Astrocyte of the cerebellum (primary cell): ENCODE data around the gene CCT8.

Experiments
- DNase-seq: peaks from one replicate; pipeline ENCODE4 v3.0.0-alpha.2; 2011; ENCODE audit warnings: low read depth
- H3K4me3 ChIP-seq: 2 replicates; pipeline ENCODE4 v1.5.1; 2011; ENCODE audit warnings: mild to moderate bottlenecking, low read depth, low read length, moderate library complexity
- CTCF ChIP-seq: IDR thresholded peaks from 2 replicates; pipeline ENCODE4 v1.5.1; 2012; ENCODE audit warnings: low read length, low read depth, moderate library complexity, mild to moderate bottlenecking; ENCODE audit errors: missing control alignments
- in situ Hi-C: cut with HindIII; loops from 2 replicates; pipeline ENCODE4 v1.10.0; 2017; ENCODE audit warnings: low sequenced_read_pairs

The CCT8 gene

GRCh38 chr21:29064850-29065481 is 8.5 kb downstream of the CCT8 start:
- in situ Hi-C loops = no loop called here
- no peak for TF ChIP-seq CTCF
- DNase-seq = no peak
- no peak overlapping the region for H3K4me3 ChIP-seq

DNA sequence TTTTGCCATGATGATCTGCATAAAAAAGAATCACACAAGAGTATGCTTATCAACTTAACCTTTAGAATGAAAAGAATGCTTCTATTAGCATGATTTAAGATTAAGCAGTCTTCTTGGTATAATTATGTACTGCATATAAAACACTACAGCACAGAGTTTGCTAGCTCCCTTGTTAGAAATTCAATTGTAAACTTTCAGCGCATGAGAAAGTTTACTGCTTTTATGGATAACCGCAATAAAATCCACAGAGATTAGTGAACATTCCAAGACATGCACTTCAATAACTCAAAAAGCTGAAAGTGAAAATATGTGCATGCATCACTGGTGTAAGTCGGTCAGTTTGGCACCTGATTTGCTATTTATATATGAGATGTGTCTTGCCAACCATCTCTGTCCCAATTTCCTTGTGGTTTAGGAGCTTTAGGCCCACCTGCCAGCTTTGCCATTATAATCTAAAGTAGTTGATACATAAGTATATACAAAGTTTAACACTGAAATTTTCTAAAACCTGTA is 16.9 kb downstream of the CCT8 start:
- DNase-seq = no peak
- no peak for TF ChIP-seq CTCF
- H3K4me3 ChIP-seq = no peak overlapping the region
- in situ Hi-C loops = no loop called here

DNA sequence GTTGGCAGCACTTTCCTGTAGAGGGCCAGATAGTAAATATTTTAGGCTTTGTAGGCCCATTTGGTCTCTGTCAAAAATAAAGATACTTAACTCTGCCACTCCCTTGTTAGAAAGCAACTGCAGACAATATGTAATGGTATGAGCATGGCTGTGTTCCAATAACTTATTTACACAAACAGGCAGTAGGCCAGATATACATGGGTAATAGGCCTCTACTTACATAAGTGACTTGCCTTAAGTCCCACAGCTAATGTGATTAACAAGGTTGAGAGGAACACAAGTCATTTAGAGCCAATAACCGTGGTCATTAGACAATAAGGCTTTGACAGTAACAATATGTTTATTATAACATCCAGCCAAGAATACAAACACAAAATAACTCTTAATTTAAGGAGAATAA is 17.4 kb downstream of the CCT8 start:
- no peak for DNase-seq
- in situ Hi-C loops = no loop called here
- TF ChIP-seq CTCF = no peak
- H3K4me3 ChIP-seq = no peak overlapping the region

- H3K4me3 ChIP-seq = no peak overlapping the region
- no peak for TF ChIP-seq CTCF
- no peak for DNase-seq
- in situ Hi-C loops = no loop called here
Measured at GRCh38 chr21:29055080-29055479, 18.4 kb downstream of the CCT8 start.

DNA sequence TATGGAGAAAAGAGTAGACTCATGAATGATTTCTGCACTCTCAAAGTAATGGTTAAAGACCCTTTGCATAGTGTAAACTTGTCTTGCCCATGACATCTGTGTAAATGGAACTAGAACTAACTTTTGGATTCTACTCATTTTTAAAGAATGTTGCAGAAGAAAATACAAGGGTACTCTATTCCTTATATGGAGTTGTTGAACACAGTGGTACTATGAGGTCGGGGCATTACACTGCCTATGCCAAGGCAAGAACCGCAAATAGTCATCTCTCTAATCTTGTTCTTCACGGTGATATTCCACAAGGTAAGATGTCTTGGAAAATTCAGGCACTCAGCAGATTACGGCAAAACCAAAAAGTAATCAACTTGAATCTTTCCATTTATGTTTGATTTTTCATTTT is 19.8 kb downstream of the CCT8 start:
- in situ Hi-C loops = no loop called here
- DNase-seq = no peak
- H3K4me3 ChIP-seq = no peak overlapping the region
- no peak for TF ChIP-seq CTCF

DNA sequence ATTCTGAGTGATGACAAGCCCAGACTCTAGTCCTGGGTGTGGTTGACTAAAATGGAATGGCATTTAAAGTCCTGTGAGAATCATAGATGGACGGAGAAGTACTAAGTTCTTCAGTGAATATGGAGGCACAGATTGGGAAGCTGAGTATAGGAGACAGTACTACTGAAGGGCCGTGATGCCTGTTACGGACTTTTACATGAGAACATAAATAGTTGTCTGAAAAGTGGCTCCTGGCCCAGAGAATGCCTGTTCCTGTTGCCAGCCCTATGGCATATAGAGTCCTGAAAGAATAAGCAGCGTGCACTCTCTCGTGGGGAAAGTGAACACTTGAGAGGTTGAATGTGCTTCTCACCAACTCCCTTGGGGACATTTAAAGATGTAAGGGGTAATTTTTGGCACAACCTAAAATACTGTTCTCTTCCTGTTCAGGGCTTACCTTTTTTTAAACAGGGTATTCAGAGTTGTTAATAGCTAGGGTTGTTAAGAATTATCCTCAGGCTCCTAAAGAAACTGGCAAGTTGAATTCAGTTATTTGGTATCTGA is 20.4 kb downstream of the CCT8 start:
- DNase-seq = no peak
- in situ Hi-C loops = no loop called here
- TF ChIP-seq CTCF = no peak
- H3K4me3 ChIP-seq = no peak overlapping the region
